ENCODE data around the gene BIN1. TPM values are rescaled to one million over a fixed set of nuclear protein-coding genes. Genes with fewer than 3 reads are reported as not detected.

Gene BIN1
- total RNA-seq, 2 experiments from 2014 or later, result 95.2 to 102 TPM

- POLR2A ChIA-PET, result interaction anchor here (4.6 to 7.0 kb wide), 2 partner anchors 13 to 19 kb away, joined by 32 to 55 read pairs; no protein-coding TSS in a partner anchor
- CTCF ChIA-PET, result interaction anchor here (8.2 kb wide), 1 partner anchor 14 kb away, joined by 64 read pairs; no protein-coding TSS in a partner anchor
- DNase-seq, result no peak
- Mint-ChIP-seq H3K27ac (peak overlapping the region; percentile 92), H3K36me3 (ENCODE audit: low read depth) (peaks cover 10% of the 10 kb centered on the region), H3K4me1 (ENCODE audit: low read depth) (peaks cover 74% of the 10 kb centered on the region), H3K27me3 (no peaks in the 10 kb centered on the region), H3K4me3 (no peak overlapping the region), H3K9me3 (no peaks in the 10 kb centered on the region)
- TF ChIP-seq, protein P1, sequence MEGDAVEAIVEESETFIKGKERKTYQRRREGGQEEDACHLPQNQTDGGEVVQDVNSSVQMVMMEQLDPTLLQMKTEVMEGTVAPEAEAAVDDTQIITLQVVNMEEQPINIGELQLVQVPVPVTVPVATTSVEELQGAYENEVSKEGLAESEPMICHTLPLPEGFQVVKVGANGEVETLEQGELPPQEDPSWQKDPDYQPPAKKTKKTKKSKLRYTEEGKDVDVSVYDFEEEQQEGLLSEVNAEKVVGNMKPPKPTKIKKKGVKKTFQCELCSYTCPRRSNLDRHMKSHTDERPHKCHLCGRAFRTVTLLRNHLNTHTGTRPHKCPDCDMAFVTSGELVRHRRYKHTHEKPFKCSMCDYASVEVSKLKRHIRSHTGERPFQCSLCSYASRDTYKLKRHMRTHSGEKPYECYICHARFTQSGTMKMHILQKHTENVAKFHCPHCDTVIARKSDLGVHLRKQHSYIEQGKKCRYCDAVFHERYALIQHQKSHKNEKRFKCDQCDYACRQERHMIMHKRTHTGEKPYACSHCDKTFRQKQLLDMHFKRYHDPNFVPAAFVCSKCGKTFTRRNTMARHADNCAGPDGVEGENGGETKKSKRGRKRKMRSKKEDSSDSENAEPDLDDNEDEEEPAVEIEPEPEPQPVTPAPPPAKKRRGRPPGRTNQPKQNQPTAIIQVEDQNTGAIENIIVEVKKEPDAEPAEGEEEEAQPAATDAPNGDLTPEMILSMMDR (IDR thresholded peaks at IDR 0.05), result no peak
- ATAC-seq, result no peak
- intact Hi-C loops (cut with micrococcal nuclease), result no loop called here
These were observed 24.0 kb downstream of the BIN1 start for GRCh38 chr2:127082974-127083373.

- peak; percentile 57 for ATAC-seq
- H3K27ac Mint-ChIP-seq, result peak overlapping the region; percentile 92
- H3K9me3 Mint-ChIP-seq, result no peaks in the 10 kb centered on the region
These were observed 24.9 kb downstream of the BIN1 start for GRCh38 chr2:127081826-127082633.

DNA sequence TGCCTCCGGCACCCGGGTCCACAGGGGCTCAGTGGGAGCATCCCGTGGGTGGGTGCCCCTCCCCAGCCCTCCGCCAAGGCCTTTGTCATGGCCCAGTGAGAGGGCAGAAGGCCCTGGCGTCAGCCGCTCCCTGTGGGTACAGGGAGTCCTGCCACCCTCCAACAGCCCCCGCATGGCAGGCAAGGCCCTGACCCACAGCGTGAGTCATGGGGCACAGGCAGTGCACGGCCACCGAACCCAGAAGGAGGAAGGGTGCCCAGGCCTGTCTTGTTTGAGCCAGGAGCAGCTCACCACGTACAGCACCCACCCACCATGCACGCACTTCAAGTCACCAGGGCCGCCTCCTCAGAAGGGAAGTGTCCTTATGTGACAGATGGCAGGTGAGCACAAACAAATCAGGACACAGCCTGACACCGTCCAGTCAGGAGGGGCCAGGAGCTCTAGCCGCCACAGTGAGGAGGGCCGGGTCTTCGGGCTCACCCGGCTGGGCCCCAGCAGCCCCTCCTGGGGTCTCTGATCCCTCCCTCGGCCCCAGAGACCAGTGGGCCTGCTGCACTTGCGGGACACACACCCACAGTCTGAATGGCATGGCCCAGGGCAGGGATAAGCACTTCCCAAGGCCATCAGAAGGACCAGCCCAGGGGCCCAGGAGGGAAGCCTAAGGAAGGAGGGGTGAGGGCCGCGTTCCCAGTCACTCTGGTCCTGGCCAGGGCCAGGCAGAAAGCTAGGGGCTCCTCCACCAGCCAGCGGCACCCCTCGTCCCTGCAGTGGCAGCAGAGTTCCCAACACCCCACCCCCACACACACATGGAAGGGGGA, 25.8 kb downstream of the BIN1 start:
- ATAC-seq (peak; percentile 48), DNase-seq (peak; percentile 87)
- intact Hi-C loops (cut with micrococcal nuclease), result no loop called here
- CTCF ChIA-PET, result interaction anchor here (0.7 to 8.2 kb wide), 4 partner anchors 10 to 17 kb away, joined by 3 to 64 read pairs (median 3); no protein-coding TSS in a partner anchor
- H3K9me3 Mint-ChIP-seq, result no peaks in the 10 kb centered on the region
- TF ChIP-seq, protein P1 (IDR thresholded peaks at IDR 0.05), result no peak
- peaks cover 13% of the 10 kb centered on the region for H3K36me3 Mint-ChIP-seq (ENCODE audit: low read depth)
- peak overlapping the region; percentile 92 for H3K27ac Mint-ChIP-seq
- no peaks in the 10 kb centered on the region for H3K27me3 Mint-ChIP-seq
- peaks cover 81% of the 10 kb centered on the region for H3K4me1 Mint-ChIP-seq (ENCODE audit: low read depth)
- POLR2A ChIA-PET, result interaction anchor here (1.0 to 7.0 kb wide), 9 partner anchors 9 to 418 kb away, joined by 3 to 55 read pairs (median 5); partner anchors contain the start of gene BIN1
- H3K4me3 Mint-ChIP-seq, result peak overlapping the region; percentile 86

More at GRCh38 chr2:127081826-127082633, 24.9 kb downstream of the BIN1 start:
- peak; percentile 92 for DNase-seq
- peaks cover 80% of the 10 kb centered on the region for H3K4me1 Mint-ChIP-seq (ENCODE audit: low read depth)
- H3K27me3 Mint-ChIP-seq, result no peaks in the 10 kb centered on the region
- TF ChIP-seq, protein P1 (IDR thresholded peaks at IDR 0.05), result no peak
- H3K4me3 Mint-ChIP-seq, result peak overlapping the region; percentile 86
- peaks cover 10% of the 10 kb centered on the region for H3K36me3 Mint-ChIP-seq (ENCODE audit: low read depth)
- ChIA-PET POLR2A (interaction anchor here (1.2 to 7.0 kb wide), 5 partner anchors 9 to 18 kb away, joined by 4 to 55 read pairs (median 5); no protein-coding TSS in a partner anchor), CTCF (interaction anchor here (0.7 to 8.2 kb wide), 3 partner anchors 10 to 13 kb away, joined by 3 to 64 read pairs (median 3); no protein-coding TSS in a partner anchor)
- intact Hi-C loops (cut with micrococcal nuclease), result no loop called here

GRCh38 chr2:127080226-127080937, 26.6 kb downstream of the BIN1 start:
- Mint-ChIP-seq H3K4me3 (peak overlapping the region; percentile 86), H3K36me3 (ENCODE audit: low read depth) (peaks cover 13% of the 10 kb centered on the region), H3K27ac (peak overlapping the region; percentile 92), H3K4me1 (ENCODE audit: low read depth) (peaks cover 78% of the 10 kb centered on the region), H3K9me3 (no peaks in the 10 kb centered on the region), H3K27me3 (no peaks in the 10 kb centered on the region)
- ChIA-PET POLR2A (interaction anchor here (1.0 to 7.0 kb wide), 10 partner anchors 9 to 446 kb away, joined by 3 to 55 read pairs (median 4); partner anchors contain the start of genes BIN1 and IWS1), CTCF (interaction anchor here (0.6 to 8.2 kb wide), 5 partner anchors 12 to 62 kb away, joined by 3 to 64 read pairs (median 3); no protein-coding TSS in a partner anchor)
- peak; percentile 50 for ATAC-seq
- intact Hi-C loops (cut with micrococcal nuclease), result no loop called here
- TF ChIP-seq, protein P1 (IDR thresholded peaks at IDR 0.05), result no peak
- DNase-seq, result peak; percentile 88
